Measurements from ENCODE around the gene PWP2.
"Not testable (repeated sequence)": the region's sequence is repeated elsewhere in the genome, so short reads cannot be mapped to it uniquely, and the experiment has no call there.

The PWP2 gene

DNA sequence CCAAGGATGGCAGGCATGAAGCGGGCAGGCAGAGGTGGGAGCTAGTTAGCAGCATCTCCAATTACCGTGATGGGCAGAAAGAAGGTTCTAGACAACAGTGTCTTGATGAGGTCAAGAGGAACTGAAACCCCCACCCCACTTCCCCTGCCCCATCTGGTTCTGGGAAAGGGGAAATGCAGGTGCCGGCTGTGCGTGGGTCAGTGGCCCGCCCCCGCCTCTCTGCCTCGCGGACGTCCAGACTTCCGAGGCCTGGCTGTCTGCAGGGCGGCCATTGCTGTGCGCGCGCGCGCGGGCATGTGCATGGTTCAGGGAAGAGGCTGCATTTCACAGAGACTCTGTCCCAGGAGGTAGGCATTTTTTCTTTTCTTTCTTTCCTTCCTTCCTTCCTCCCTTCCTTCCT lies 68.0 kb downstream of the PWP2 start:
- H3K4me3 ChIP-seq (ENCODE audit: control insufficient read depth, low read depth, low read length); DNase-seq (ENCODE audit: low read depth): not testable (repeated sequence)

- not testable (repeated sequence) for DNase-seq (ENCODE audit: low read depth); H3K4me3 ChIP-seq (ENCODE audit: control insufficient read depth, low read depth, low read length)
Observed at GRCh38 chr21:44176127-44176526, 68.9 kb downstream of the PWP2 start.
